ENCODE measurements around the gene IL1B. TPM values are rescaled to one million over a fixed set of nuclear protein-coding genes. Genes with fewer than 3 reads are reported as not detected.

IL1B gene
- total RNA-seq, 4 donors from 2014 or later = 0.26 TPM; not detected in 3

GRCh38 chr2:112841295-112842044, 4.9 kb upstream of the IL1B start:
- Histone ChIP-seq H3K4me1 (no peaks in the 10 kb centered on the region), H3K4me3 (no peak overlapping the region), H3K9me3 (no peaks in the 10 kb centered on the region), H3K27ac (no peak overlapping the region), H3K36me3 (no peaks in the 10 kb centered on the region), H3K27me3 (no peaks in the 10 kb centered on the region)
- DNase-seq = no peak
- intact Hi-C loops (cut with DNase I; ENCODE audit: low total_unique reads) = no loop called here
- TF ChIP-seq CTCF (IDR thresholded peaks at IDR 0.05) = no peak
- TF ChIP-seq POLR2A (IDR thresholded peaks at IDR 0.05) = no peak

GRCh38 chr2:112840068-112840445, 3.5 kb upstream of the IL1B start:
- DNase-seq = no peak
- TF ChIP-seq POLR2A (IDR thresholded peaks at IDR 0.05) = no peak
- no peak for TF ChIP-seq CTCF (IDR thresholded peaks at IDR 0.05)
- Histone ChIP-seq H3K27me3 (no peaks in the 10 kb centered on the region), H3K36me3 (no peaks in the 10 kb centered on the region), H3K9me3 (no peaks in the 10 kb centered on the region), H3K27ac (no peak overlapping the region), H3K4me3 (no peak overlapping the region), H3K4me1 (no peaks in the 10 kb centered on the region)
- intact Hi-C loops (cut with DNase I; ENCODE audit: low total_unique reads) = no loop called here

DNA sequence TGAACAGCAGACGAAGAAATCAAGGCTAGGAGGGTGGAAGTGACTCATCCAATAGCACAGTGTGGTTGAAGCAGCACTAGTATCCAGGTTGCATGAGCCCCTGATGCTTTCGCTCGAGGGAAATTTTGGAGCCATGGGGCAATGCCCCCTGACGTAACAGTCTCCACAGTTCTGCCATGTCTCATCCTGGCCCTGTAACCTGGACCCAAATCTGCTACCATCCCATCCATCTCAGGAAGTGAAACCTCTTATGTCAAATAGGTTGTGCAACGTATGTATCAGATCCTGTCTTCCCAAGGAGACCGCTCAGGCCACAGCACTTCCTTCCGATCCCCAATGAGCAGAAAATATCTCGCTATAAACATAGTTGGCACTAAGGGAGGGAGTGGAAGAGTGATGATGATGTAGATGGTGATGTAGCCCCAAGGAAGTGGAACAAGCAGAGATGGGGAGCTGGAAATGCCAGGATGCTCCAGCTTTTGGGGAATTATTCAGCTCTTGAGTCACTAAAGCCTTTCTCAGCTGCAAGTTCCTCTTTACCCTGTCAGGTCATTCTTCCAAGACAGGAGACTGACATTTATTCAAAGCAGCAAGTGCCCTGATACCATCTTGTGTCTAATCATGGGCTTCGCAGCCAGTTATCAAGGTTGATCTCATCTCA, 3.0 kb upstream of the IL1B start:
- intact Hi-C loops (cut with DNase I; ENCODE audit: low total_unique reads) = no loop called here

GRCh38 chr2:112836163-112836560, 417 bp downstream of the IL1B start:
- H3K27me3 ChIP-seq = no peaks in the 10 kb centered on the region
- H3K4me1 ChIP-seq = no peaks in the 10 kb centered on the region
- H3K27ac ChIP-seq = no peak overlapping the region

More for the DNA sequence above, 3.0 kb upstream of the IL1B start:
- no peak overlapping the region for H3K27ac ChIP-seq
- H3K9me3 ChIP-seq = no peaks in the 10 kb centered on the region
- no peaks in the 10 kb centered on the region for H3K36me3 ChIP-seq
- no peaks in the 10 kb centered on the region for H3K27me3 ChIP-seq
- TF ChIP-seq CTCF (IDR thresholded peaks at IDR 0.05) = no peak
- TF ChIP-seq POLR2A (IDR thresholded peaks at IDR 0.05) = no peak
- no peak for DNase-seq
- H3K4me1 ChIP-seq = no peaks in the 10 kb centered on the region
- H3K4me3 ChIP-seq = no peak overlapping the region

More at GRCh38 chr2:112836163-112836560, 417 bp downstream of the IL1B start:
- intact Hi-C loops (cut with DNase I; ENCODE audit: low total_unique reads) = no loop called here
- no peaks in the 10 kb centered on the region for H3K36me3 ChIP-seq
- H3K9me3 ChIP-seq = no peaks in the 10 kb centered on the region
- no peak for DNase-seq
- TF ChIP-seq POLR2A (IDR thresholded peaks at IDR 0.05) (no peak), CTCF (IDR thresholded peaks at IDR 0.05) (no peak)
- H3K4me3 ChIP-seq = no peak overlapping the region

Measured in uterus (tissue), 4 donors.